ENCODE data around the gene TTC28.
A peak's percentile ranks its signal among the peaks of the same experiment; 100 is the strongest.
"Not testable (repeated sequence)": the region's sequence is repeated elsewhere in the genome, so short reads cannot be mapped to it uniquely, and the experiment has no call there.

TTC28 gene

DNA sequence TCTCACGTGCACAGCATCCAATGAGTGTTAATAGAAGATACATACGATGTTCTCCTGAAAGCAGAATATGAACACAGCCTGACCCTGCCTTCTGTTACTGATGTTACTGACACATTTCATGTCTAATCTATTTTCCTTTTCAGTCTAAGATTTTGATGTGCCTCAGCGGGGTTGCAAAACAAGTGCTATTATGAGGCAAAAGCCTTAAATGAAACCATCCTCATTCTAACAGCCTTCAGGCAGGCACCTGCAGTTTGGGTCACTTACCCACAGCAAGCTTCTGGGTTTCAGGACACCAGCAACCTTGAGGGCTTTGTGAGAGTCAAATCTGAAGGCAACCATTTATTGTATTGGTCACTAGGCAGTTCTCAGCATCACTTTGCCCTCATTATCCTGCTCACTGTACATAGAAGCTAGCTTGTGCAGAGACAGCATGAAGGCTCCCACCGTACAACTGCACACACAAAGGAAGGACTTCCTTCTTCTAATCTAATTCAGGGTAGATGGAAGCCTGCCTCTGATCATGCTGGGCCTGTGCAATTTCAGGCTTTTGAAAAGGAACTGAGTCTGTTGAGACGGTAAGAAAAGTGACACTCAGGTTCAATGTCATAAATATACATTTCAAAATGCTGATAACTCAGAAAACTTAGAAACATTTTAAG, 577.4 kb downstream of the TTC28 start:
- no peak for DNase-seq (ENCODE audit: low spot score)

DNA sequence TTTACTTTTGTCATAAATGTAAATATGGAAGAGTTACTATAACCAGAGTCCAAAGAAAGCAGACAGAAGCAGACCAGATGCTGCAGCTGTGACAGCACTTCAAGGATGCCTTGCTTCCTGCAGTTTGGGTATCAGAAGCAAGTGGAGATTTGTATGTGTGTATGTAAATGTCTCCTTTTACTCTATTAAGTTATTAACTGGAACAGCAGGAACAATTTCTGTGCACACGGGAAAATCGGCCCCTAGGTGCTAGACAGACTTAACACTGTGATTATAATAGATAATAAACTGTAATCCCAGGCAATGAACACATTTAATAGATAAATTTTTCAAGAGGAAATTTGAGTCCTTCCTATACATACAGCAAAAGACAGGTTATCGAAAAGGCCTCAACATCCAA, 582.0 kb downstream of the TTC28 start:
- DNase-seq (ENCODE audit: low spot score), result no peak

DNA sequence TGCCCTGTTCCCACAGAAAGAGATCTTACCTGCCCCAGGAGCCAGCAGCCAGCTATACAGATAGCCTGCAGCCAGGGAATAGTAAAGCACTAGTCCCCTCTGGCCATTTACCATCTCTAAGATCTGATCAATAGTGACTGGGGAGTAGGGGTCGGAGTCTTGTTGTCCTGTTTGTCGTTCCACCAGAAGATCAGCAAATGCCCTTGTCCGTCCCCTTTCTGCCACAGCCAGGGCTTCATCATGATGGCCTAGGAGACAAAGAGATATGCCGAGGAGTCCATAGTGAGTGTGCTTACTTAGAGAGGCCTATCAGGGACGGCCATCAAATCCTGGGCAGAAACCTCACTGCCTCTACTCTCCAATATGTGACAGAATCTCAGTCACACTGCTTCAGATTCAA, 583.5 kb downstream of the TTC28 start:
- DNase-seq (ENCODE audit: low spot score), result no peak

DNA sequence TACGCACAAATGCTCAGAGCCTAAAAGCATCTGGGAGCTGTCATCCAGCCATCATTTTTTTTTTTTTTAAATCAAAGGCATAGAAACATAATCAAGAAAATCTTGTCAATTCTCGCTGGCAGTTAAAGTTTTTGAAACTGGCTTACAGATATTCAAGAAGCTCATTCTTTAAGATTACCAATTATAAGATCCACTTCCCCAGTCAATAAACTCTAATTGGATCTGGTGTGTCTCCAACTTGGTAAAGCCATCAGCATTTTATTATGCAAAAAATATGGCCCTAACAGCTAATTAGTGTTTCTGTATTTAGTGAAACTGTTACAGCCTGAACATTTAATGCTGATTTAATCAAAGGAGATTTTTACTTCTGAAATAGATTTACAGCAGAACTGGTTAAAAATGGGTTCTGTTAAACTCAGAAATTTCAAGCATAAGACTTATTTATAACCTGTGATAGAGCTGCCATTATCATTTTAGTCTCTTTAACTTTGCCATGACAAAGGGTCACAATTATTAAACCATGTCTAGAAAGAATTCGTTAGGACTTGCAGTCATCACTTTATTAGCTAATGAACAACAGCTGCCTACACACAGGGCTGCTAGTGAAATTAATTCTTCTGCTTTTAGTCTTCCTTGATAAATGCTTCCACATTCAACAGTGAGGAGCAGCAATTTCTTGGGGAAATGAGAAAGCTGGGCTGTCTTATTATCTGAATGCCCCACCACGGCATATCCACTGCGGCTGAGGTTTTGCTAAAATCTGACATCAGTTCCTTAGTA, 584.1 kb downstream of the TTC28 start:
- DNase-seq (ENCODE audit: low spot score), result no peak

DNA sequence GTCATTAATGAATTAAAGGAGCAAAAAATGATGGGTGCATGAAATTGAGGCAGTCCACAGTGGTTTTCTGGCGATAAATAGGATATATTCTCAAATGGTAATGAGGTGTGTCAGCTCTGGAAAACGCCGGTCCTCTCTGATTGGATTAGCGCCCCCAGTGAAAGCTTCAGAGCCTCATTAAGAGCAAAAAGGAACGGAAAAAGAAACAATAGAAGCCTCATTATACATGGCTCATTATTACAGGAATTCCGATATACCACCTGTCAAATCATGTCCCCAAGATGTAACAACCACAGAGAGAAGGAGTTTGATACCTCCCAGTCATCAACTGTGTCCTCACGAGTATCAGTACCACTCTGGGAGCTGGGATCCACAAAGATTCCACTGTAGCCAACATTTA, 584.9 kb downstream of the TTC28 start:
- no peak for DNase-seq (ENCODE audit: low spot score)

DNA sequence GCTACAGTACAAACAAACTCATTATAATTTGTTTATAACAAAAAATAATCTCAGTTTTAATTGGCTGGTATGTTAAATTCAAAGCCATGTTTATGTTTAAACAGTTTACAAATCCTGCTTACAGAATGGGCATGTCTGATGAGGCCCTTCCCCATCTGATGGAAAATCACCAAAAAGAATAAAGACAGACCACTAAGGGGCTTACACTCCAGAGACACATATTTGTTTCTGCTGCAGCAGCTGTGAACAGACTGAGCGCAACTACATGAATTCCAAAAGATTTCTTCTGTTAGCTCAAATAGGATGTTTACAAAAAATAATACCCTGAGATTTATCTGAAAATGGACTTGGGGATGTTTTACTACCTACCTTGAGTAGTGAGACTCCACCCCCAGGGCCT, 585.9 kb downstream of the TTC28 start:
- no peak for DNase-seq (ENCODE audit: low spot score)

DNA sequence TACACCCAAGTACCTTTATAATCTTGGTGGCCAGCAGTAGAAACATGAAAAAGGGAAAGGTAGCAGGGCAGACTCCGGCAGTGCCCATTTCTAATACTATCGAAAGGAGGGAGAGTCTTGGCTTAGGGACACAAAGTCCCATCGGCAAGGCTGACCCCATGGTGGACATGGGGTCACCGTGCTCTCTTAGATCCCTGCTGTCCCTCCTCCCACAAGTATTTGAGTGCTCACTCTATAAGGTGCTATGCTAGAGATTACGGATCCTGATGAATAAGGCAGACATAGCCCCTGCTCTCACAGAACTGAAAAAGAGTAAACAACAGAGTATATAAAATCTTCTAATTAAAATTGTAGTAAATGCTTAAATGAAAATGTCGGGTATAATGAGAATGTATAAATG, 588.2 kb downstream of the TTC28 start:
- no peak for DNase-seq (ENCODE audit: low spot score)

DNA sequence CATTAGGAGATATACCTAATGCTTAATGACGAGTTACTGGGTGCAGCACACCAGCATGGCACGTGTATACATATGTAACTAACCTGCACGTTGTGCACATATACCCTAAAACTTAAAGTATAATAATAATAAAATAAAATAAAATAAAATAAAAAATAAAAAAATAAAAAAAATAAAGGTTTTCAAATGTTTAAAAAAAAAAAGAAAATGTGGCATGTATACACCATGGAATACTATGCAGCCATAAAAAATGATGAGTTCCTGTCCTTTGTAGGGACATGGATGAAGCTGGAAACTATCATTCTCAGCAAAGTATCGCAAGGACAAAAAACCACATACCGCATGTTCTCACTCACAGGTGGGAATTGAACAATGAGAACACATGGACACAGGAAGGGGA, 590.1 kb downstream of the TTC28 start:
- not testable (repeated sequence) for DNase-seq (ENCODE audit: low spot score)

DNA sequence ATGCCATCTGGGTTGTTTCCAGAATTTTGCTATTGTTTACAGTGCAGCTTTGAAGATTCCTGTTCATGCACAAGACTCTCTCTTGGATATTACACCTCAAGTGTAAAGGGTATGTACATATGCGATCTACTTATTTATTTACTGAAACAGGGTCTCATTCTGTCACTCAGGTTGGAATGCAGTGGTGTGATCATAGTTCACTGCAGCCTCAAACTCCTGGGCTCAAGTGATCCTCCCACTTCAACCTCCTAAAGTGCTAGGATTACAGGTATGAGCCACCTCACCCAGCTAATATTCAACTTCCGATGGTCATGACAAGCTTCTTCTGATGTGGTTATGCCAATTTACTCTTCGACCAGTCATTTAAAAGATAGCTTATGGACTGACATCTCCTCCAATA, 602.5 kb downstream of the TTC28 start:
- DNase-seq (ENCODE audit: low spot score), result no peak

DNA sequence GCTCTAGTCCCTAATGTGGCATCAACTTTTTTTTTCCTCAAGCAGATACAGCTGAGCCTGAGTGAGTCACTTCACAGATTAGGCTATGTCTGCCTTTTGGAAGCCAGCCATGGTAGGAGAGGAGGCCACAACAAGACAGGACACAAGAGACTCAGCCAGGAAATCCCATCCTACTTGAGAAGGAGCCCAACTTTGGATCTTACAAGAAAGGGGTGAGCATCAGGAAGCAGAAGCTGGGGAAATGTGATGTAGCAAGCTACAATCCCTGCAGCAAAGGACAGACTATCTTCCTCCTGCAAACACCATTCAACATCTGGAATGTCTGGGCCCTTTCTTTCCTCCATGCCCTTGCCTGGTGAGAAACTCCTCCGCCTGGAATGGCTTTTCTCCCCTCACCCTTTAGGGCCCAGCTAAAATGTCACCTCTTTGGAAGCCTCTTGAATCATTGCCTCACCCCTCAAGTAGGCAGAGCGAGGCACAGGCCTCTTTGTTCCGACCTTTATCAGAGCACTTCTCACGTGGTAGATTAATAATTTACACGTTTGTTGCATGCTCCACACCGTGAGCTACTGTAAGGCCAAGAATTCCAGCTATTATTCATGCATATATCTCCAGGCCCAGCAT, 604.2 kb downstream of the TTC28 start:
- peak; percentile 92 for DNase-seq (ENCODE audit: low spot score)

DNA sequence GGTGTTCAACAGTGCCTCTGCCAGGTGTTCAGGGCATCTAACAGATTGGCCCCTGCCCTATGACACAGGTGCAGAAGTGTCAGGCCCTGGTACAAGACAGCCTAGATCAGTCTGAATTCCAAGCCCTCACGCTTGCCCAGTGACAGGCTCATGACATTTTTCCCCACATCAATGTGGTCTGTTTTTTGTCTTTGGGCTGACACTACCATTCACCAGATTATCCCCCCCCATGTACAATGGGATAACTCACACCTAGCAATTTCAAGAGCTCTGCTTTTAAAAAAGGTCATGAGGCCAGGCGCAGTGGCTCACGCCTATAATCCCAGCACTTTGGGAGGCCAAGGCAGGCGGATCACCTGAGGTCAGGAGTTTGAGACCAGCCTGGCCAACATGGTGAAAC, 605.1 kb downstream of the TTC28 start:
- DNase-seq (ENCODE audit: low spot score), result no peak

DNA sequence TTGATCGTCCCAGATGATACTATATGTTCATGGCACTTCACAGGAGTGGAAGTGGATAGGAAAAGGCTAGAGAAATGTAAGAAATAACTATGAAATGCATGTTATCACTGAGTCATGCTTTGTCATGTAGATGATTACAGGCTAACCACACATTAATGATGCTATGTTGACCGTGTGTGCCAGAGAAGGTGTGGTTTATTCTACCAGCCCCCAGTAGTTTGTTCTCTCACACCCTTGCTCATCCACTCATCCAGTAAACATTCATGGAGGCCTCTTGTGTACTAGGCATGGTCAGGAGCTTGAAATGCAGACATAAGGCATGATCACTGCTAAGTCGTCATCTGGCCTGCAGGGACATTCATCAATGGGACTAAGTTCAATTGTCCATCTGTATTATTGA, 607.6 kb downstream of the TTC28 start:
- peak; percentile 24 for DNase-seq (ENCODE audit: low spot score)

DNA sequence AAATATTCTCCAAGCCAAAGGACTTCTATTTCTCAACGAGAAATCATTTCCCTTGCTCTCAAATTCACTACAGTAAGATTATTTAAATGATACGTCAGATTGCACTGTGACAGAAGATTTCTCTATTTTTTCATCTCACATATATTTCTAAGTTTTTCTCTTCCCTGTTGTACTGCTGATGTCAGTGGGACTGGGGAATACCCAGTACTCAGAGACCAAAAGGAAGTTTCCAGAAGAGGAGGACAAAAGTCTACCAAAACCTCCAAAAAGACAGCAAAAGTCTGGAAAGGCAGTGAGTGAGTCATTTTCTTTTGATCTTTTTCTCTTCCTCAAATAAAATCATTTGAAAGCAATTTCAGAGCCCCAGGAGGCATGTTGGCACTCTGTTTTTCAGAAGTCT, 610.8 kb downstream of the TTC28 start:
- DNase-seq (ENCODE audit: low spot score), result no peak

DNA sequence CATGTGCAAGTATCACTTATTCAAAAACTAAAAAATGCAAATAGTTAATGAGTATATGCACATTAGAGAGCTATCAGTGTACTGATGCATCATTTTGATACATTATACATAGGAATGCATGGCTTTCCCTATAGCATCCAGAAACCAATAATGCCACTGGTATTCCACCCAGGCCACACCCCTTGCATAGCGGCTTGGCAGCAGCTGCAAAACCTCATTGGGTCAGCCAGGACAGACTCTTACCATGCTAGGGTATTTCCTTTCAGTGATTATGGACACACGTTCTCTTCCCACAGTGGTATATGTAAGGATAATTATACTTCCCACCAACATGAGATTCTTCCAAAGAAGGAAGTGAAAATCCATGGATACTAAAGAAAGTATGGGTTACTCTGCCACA, 614.7 kb downstream of the TTC28 start:
- DNase-seq (ENCODE audit: low spot score), result no peak

DNA sequence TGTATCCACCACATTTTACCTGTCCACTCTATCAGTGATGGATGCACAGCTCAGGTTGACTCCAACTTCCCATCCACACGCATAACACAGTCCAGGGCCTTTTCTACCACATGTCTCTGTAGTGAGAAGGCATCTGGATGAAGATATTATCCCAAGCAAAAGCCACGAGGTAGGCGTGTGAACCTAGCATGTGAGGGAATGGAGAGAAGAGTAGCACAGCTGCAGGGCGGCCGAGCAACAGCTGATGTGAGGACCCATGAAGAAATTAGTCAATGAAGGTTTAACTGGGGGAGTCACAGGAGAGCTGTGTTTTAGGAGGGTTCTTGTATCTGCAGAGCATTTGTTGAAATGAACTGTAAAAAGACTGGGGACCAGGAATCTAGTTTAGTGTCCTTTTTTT, 616.0 kb downstream of the TTC28 start:
- no peak for DNase-seq (ENCODE audit: low spot score)

DNA sequence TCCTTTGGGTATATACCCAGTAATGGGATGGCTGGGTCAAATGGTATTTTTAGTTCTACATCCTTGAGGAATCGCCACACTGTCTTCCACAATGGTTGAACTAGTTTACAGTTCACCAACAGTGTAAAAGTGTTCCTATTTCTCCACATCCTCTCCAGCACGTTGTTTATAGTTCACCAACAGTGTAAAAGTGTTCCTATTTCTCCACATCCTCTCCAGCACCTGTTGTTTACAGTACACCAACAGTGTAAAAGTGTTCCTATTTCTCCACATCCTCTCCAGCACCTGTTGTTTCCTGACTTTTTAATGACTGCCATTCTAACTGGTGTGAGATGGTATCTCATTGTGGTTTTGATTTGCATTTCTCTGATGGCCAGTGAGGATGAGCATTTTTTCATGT, 619.0 kb downstream of the TTC28 start:
- DNase-seq (ENCODE audit: low spot score), result not testable (repeated sequence)

DNA sequence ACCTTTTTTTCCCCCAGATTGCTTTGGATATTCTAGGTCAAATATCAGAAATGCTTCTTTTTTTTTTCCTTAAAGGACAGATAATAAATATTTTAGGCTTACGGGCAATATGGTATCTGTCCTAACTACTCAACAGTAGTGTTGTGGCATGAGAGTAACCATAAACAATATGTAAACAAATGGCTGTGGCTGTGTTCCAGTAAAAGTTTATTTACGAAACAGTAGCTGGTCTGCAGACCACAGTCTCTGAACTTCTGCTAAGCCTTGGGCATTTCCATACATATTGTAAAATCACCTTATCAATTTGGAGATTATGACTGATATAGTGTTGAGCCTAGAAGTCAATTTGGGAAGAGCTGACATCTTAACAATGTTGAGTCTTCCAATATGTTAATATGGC, 621.6 kb downstream of the TTC28 start:
- no peak for DNase-seq (ENCODE audit: low spot score)

DNA sequence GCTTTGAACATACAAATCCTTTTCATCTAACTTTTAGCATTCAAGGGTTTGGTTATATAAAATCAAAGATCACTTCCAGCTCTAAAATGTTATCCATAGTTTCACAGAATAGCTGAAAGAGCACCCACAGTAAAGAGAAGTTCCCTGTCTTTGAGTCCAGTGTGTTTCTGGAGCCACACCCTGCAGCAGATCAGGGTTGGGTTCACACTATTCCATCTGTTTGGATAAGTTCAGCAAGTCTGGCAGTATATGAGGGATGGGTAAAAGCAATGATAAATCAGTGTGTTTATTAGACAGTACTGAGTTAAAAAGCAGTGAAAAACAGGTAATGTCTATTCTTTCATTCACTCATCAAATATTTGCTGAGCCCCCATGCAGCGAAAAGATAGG, 624.8 kb downstream of the TTC28 start:
- DNase-seq (ENCODE audit: low spot score), result no peak

DNA sequence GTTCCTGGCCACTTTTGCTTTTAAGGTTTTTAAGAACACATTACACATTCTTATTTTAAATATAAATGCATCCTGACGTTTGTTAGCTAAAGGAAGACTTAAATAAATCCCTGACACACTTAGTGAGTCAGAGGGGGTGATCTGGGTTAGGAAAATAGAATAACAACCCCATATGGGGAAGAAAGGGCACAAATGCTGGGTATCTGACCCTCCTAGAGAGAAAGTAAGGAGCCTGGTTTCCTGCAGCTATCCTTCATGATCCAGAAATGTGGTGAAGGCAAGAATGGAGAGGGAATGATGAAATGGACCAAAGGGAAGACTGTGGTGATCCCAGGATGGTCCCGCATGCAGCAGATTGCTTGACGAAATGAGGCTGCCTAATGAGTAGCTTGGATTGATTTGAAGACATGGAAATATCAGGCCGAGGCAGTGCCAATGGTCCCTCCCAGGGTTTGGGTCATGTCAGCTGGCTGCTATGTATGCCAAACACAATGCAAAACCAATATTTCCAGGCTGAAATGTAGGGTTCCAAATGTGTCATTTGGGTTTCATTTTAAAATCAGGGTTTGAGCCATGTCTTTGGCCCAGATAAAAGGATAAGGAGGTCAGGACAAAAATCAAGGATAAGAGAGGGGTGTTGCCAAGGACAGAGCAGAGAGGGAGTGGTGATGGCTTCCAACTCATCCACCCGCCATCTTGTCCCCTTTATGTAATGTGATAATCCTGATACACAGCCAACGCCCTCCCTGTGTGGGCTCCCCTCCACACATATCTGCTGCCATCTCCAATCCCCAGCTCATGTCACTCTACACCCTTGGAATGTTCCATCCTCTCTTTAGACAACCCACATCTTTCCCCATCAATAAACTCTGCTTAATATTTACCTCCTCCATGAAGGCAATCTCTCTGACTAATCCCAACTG, 625.5 kb downstream of the TTC28 start:
- no peak for DNase-seq (ENCODE audit: low spot score)

DNA sequence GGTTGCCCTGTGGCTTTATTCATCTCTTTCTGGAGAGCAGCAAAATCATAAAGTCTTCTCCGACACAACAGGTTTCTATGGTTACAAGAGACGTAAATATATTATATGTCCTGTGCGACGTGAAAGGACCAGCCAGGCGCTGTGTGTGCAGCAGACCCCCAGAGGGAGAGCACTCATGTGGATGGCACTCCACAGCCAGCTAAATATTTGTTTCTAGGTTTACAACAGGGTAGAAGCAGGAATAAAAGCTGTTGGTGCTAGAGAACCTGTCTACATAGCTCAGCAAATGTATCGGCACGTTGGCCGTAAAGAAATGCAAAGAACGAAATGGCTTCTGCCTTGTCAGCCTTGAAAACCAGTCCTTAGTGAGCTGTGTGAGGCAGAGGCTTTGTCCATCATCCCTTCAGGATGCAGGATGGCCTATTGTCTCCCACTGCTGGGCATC, 626.8 kb downstream of the TTC28 start:
- DNase-seq (ENCODE audit: low spot score), result no peak

DNA sequence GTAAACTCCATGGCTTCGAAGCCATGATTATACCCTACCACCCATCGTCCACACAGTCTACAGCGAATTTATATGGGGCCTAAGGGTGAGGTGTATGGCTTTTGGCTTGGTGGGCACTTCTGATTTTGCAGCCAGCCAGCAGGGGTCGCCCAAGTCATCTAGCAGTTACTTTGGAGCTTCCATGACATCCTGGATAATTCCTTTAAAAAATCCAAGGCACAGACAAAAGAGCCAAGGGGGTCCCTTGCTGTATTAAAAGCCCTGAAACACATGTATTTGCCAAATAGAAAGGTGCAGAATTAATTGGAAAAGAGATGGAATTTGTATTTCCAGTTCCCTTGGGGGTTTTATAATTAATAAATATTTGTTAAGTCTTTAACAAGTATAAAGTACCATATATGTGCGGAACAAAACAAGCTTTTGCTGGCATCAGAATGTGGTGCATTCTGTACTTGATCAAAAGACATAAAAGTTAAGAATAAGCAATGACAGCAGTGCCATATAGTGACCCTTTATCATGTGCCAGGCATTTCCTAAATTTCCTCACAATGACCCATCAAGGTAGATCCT, 627.8 kb downstream of the TTC28 start:
- DNase-seq (ENCODE audit: low spot score), result peak; percentile 58
